GM18498 (cell line): ENCODE results near the gene VPS35L.
"Not testable (repeated sequence)": the region's sequence is repeated elsewhere in the genome, so short reads cannot be mapped to it uniquely, and the experiment has no call there.

Experiments
- ATAC-seq: cut with Tn5 transposase; IDR thresholded peaks from one replicate; pipeline ENCODE4 v1.9.1; 2021; ENCODE audit warnings: mild to moderate bottlenecking, moderate library complexity; ENCODE audit not compliant: unreplicated experiment

The VPS35L gene

GRCh38 chr16:19532601-19533000 is 22.9 kb upstream of the VPS35L start:
- ATAC-seq = no peak

DNA sequence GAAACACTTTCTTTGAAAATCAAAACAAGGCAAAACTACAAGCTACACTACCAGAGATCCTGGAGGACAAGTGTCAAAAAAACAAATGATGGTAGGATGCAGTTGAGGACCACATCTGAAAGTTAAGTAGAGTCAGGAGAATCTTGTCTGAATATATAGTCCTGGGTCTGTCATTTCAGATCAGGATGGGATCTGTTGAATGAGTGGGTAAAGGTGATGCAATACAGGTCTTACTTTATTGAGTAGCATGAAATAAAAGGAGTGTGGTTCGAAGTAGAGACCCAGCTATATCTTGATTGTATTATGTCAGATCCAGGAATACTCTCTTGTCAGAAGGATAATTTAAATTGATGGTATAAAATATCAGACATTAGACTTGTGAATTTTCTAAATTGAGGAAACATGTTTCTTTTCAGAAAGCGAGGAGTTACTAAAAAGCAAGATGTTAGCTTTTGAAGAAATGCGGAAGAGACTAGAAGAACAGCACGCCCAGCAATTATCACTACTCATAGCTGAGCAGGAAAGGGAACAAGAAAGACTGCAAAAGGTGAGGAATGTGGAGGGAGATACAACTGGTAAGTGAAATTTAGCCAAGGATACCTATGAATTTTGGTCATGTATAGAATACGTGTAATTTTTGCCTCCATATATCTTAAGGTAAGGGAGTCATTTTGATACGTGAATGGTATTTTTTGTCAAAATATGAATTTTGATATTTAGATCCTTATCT is 15.1 kb upstream of the VPS35L start:
- ATAC-seq = no peak

DNA sequence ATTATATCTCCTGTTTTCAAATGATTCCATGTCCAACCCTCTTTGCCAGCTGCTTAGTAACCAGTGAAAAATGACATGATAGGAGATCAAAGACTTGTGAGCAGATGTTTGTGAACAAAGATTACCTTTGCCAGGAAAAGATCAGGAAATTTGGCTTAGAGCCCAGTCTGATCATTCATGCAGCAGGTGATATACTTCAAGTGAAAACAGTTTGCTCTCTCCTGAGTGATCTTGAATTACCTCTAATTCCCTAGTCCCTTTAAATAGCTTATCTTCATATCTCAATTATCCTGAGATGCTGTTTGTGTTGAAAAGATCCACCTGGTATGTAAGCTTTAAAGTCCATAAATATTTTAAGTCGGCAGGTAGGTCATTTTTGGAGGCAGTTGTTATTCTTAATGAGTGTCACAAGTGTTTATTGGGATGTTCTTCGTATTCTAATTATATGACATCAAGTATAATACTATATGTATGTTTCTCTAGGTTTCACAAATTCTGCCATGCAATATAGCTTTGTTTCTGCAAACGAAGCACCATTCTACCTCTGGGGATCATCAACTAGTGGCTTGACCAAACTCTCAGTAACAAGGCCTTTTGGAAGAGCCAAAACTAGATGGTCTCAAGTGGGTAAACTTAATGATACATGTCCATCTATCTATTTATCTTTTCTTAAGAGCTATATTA is 13.2 kb upstream of the VPS35L start:
- ATAC-seq = no peak

DNA sequence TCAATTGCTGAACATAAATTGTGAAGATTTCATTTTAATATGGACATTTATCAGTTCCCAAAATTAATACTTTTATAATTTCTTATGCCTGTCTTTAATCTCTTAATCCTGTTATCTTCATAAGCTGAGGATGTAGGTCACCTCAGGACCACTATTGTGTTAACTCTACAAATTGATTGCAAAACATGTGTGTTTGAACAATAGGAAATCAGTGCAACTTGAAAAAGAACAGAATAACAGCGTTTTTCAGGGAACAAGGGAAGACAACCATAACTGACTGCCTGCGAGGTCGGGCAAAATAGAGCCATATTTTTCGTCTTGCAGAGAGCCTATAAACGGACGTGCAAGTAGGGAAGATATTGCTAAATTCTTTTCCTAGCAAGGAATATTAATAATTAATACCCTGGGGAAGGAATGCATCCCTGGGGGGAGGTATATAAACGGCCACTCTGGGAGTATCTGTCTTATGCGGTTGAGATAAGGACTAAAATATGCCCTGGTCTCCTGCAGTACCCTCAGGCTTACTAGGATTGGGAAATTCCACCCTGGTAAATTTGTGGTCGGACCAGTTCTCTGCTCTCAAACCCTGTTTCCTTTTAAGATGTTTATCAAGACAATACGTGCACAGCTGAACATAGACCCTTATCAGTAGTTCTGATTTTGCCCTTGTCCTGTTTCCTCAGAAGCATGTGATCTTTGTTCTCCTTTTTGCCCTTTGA is 12.1 kb upstream of the VPS35L start:
- not testable (repeated sequence) for ATAC-seq

GRCh38 chr16:19548144-19548543 is 7.4 kb upstream of the VPS35L start:
- ATAC-seq = no peak

DNA sequence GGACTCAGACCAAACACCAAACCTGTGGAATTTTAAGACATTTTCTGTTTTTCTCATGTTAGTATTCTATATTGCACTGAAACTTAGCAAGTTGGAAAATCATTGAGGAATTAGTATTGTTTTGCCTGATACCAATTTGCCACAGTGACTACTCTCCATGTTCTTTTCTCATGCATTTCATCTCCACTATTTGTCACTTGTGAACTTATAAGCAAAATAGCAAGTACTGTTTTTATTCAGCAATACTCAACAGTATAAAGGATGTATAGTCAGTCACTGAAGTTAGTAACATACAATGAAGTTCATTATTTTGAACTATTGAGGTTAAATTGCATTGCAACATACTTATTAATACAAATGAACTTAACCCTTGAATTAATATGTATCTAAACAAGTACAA is 5.8 kb upstream of the VPS35L start:
- no peak for ATAC-seq

DNA sequence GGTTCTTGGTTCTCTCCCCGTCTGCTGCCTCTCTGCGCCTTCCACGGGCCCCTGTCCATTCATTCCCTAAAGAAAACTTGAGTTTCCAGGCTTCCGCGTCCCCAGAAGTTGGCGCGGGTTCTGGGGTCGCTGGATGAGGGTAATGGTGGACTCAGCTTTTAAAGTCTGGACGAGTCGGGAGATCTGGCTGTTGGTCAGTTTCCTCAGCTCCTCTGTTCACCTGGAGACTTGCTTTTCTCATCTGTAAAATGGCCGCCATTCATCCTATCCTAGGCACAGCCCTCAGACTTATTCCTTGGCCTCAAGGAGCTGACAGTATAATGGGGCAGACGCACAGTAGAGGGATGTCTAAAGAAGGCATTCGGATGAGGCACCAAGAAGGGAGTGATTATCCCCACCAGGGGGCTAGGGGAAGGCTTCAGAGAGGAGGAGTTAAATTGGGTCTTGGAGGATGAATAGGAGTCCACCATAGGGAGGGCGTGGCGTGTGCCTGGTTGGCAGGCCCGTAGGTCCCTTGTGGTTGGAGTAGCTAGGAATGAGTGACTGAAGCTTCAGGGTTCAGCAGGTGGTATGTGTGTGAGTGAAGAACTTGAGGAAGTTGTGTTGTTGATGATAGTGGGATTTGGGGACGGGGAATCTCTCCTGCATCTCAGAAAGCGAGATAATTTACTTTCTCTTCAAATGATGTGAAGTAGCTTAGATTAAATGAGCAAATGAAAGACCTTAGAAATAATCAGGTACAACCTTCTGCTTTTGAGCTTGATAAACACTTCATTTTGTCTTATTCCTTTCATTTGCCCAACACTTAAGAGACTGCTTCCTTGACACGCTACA is 652 bp downstream of the VPS35L start:
- no peak for ATAC-seq

GRCh38 chr16:19559242-19559910 is 3.9 kb downstream of the VPS35L start:
- ATAC-seq = no peak

- ATAC-seq = no peak
Measured at GRCh38 chr16:19560078-19560477, 4.6 kb downstream of the VPS35L start.

DNA sequence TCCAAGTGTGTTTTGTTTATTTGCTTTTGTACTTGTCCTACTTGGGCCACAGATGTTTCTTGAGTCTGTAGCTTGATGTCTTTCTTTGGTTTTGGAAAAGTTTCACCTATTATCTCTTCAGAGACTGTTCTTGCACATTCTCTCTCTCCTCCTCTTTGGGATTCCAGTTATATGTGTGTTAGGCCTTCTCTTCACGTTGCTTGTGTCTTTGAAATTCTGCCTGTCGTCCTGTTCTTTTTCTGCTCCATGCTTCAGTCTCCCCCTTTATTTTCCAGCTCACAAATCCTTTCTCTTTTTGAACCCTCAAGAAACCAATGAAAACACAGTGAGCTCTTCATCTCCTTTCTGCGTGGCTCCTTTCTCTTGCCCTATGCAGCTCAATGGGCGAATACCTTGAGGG is 7.9 kb downstream of the VPS35L start:
- ATAC-seq = no peak

GRCh38 chr16:19566362-19566761 is 10.9 kb downstream of the VPS35L start:
- no peak for ATAC-seq

DNA sequence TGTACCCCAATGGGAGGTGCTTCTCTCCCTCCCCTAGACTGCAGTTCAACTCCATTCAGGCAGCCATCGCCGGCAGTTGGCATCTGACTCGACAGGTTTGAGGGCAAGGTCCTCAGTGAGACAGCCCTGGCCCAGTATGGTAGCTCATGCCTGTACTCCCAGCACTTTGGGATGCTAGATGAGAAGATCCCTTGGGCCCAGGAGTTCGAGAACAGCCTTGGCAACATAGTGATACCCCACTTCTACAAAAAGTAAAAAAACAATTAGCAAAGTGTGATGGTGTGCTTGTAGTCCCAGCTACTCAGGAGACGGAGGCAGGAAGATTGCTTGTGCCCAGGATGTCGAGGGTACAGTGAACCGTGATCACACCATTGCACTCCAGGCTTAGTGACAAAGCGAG is 12.1 kb downstream of the VPS35L start:
- ATAC-seq = no peak

GRCh38 chr16:19573997-19574396 is 18.5 kb downstream of the VPS35L start:
- no peak for ATAC-seq

DNA sequence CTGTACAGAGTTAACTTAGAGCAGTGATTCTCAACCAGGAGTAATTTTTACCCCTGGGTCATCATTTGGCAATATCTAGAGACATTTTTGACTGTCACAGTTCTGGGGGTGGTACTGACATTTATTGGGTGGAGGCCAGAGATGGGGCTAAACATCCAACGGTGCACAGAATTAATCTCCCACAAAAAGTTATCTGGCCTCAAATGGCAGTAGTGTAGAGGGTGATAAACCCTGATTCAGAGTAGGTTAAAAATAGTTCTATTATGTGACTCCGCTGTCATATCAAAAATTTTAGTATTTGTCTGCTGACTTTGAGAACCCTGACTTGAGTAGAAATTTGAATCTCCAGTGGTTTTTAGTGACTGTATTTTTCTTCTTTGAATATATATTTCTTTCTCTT is 19.1 kb downstream of the VPS35L start:
- ATAC-seq = no peak

DNA sequence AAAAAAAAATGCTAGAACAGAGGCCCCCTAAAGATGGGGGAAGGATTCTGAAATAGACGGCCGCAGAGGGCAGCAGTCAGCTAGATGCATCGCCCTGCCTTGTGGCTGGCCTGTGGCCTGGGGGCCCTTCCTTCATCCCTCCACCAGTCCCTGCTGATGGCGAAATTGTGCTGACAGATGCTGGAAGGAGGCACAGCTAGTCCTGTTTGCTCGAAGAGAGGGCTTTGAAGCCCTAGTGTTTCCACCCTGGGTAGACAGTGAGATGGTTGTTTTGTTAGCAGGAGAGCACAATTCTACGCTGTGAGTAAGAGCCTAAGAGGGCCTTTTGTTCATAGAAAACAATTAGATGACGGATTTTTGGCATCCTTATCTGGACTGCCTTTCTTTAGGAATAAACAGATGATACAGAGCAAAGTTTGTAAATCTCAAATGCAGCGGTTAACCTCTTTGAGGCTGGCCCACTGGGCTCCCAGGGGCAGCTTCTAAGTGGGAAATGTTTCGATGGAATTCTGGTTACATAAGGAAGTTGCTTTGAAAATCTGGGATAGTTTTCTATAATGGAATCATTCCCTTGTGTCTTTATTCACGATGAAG is 23.0 kb downstream of the VPS35L start:
- no peak for ATAC-seq

DNA sequence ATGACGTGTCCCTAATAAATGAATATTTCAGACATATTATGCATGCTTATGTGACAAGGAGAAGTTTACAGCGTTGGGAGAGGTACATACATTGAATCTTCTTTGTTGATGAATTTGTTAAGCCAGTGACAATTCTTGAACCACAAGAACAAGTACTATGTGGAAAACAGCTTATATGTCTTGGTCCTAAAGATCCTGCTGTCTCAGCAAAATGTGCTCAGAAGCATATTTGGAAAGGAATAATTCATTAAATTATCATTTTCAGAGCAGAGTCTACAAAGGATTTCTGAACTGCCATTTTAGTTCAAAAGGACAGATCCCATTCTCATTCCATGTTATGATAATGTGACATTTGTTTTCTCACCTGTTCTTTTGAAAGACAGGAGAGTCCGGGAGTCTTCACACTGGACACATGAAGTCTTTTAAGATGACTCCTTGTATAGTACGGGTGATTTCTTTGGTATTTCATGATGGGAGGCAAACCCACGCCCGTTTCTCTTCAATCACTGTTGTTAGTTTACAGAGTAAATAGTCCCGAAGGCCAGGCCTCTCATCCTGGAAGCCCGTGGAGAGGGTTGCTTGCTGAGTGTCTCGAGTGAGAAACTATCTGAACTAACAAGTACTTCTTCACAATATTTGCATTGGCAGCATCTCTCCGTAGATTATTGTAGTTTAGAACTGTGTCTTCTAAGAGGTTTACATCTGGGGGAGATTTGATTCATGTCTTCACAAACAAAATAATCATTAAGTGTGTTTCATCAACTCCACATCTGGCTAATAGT is 26.7 kb downstream of the VPS35L start:
- ATAC-seq = no peak

DNA sequence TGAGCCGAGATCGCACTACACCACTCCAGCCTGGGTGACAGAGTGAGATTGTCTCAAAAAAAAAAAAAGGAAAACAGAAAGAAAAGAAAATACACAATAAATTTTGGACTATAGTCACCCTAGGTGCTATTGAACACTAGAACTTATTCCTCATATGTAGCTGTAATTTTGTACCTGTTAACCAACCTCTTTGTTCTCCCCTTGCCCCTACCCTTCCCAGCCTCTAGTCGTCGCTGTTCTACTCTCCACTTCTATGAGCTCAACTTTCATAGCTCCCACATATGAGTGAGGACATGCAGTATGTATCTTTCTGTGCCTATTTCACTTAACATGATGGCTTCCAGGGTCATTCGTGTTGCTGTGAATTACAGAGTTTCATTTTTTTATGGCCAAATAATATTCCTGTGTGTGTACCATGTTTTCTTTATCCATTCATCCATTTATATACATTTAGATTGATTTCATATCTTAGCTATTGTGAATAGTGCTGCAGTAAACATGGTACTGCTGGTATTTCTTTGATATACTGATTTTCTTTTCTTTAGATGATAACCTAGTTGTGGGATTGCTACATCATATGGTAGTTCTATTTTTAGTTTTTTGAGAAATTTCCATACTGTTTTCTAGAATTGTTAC is 28.3 kb downstream of the VPS35L start:
- ATAC-seq = no peak

DNA sequence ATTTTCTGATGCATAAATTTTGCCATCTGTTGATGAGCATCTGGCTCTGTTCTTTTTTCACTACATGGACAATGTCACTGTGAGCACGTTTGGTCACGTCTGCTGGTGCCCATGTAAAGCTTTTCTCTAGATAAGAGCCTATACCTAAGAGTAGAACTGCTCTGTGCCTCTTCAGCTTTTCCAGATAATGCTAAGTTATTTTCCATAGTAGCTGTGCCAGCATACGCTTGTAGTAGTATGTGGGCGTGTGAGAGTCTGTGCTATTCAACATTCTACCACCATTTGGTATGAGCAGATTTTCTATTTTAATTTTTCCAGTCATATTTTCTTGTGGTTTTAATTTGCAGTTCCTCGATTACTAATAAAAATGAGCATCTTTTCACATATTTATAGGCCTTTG is 33.2 kb downstream of the VPS35L start:
- ATAC-seq = no peak

GRCh38 chr16:19589106-19589505 is 33.6 kb downstream of the VPS35L start:
- no peak for ATAC-seq
